ENCODE data around the gene SLC38A1. TPM values are rescaled to one million over a fixed set of nuclear protein-coding genes. Genes with fewer than 3 reads are reported as not detected.

SLC38A1 gene
- total RNA-seq, 1 donor from 2014 or later, result 314 TPM

DNA sequence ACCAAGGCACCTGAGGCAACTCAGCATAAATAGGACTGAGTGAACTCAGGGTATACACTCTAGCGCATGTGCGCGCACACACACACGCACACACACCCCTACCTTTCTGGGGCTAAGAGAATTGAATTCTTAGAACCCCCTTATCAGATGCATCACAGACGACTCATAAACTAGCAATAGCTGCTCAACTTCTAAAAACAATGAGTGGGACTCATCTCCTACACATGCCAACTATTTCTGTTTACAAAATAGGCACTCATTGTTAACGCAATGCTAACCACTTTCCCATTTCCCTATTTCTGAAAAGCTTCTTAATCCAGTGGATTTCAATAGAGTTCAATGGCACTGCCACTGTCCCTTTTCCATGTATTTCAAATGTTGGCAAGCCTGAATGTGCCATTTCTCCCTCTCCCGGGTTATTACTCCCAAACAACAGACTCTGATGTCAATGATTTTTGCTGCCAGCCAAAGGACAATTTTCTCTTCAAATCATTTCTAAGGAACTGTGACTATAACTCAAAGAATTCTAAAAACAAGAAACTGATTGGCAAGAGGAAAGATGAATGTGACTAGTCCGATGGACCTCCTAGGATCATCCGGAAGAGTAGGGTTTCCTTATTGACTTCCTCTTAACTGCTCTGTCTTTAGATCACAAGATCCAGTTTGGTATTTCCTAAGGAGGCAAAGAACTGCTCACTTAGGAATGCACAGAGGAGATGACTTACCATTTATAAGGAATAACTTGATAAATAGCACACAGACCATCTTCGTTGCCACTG is 48.8 kb downstream of the SLC38A1 start:
- peaks cover 2% of the 10 kb centered on the region for H3K9me3 Mint-ChIP-seq
- DNase-seq, result no peak
- no peak for ATAC-seq (ENCODE audit: low read depth)
- CTCF ChIA-PET, result interaction anchor here (1.6 kb wide), 1 partner anchor 49 kb away, joined by 3 read pairs; the partner anchor contains the start of gene SLC38A1
- peak overlapping the region; percentile 98 for H3K27ac Mint-ChIP-seq
- no peaks in the 10 kb centered on the region for H3K27me3 Mint-ChIP-seq
- H3K4me1 Mint-ChIP-seq, result peaks cover 97% of the 10 kb centered on the region
- intact Hi-C loops (cut with micrococcal nuclease), result loop anchor here (1.0 to 10.0 kb wide), 8 partner anchors 7 to 1592 kb away; partner anchors contain the start of genes ARID2 and SLC38A2
- TF ChIP-seq CTCF (IDR thresholded peaks at IDR 0.05), result no peak
- peaks cover 86% of the 10 kb centered on the region for H3K36me3 Mint-ChIP-seq (ENCODE audit: low read depth)
- POLR2A ChIA-PET, result interaction anchor here (1.3 to 6.6 kb wide), 4 partner anchors 13 to 152 kb away, joined by 4 to 154 read pairs (median 40); partner anchors contain the start of genes SLC38A1 and SLC38A2
- peak overlapping the region; percentile 11 for H3K4me3 Mint-ChIP-seq

DNA sequence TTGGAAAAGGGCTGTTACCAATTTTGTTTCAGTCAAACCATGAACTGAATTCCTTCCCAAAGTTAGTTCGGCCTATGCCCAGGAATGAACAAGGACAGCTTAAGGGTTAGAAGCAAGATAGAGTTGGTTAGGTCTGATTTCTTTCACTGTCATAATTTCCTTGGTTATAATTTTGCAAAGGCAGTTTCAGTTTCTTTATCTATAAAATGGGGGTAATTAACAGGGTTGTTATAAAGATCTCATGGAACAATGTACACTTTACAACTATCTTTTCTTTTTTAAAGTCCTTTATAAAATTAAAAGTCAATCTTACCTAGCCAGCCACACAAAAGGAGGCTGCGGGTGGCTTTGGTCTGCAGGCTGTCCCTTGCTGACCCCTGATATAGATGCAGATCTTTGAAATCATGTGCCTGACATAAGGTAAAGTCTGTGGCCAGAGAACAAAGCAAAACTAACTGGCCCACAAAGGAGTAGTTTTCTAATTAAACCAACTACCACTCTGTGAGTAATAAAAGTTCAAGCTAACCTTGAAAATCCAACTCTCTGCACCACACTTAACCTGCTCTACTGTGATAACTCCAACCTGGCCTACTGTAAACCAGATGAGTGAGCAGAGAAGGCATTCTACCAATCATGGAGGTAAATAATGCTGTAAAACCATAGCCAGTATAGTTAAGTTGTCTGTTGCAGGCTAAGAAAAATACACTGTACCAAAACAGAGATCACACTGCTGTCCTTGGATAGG is 49.5 kb downstream of the SLC38A1 start:
- CTCF ChIA-PET, result interaction anchor here (1.6 kb wide), 1 partner anchor 50 kb away, joined by 3 read pairs; the partner anchor contains the start of gene SLC38A1

GRCh38 chr12:46218322-46219095 is 50.3 kb downstream of the SLC38A1 start:
- no peaks in the 10 kb centered on the region for H3K27me3 Mint-ChIP-seq
- peaks cover 2% of the 10 kb centered on the region for H3K9me3 Mint-ChIP-seq
- peak overlapping the region; percentile 98 for H3K27ac Mint-ChIP-seq
- H3K4me1 Mint-ChIP-seq, result peaks cover 97% of the 10 kb centered on the region
- H3K36me3 Mint-ChIP-seq (ENCODE audit: low read depth), result peaks cover 81% of the 10 kb centered on the region
- POLR2A ChIA-PET, result interaction anchor here (0.6 to 6.6 kb wide), 11 partner anchors 9 to 186 kb away, joined by 3 to 154 read pairs (median 4); partner anchors contain the start of genes SLC38A1 and SLC38A2
- CTCF ChIA-PET, result interaction anchor here (1.0 to 1.7 kb wide), 5 partner anchors 10 to 802 kb away, joined by 3 to 6 read pairs (median 4); partner anchors contain the start of gene SLC38A1
- no peak for ATAC-seq (ENCODE audit: low read depth)
- intact Hi-C loops (cut with micrococcal nuclease), result loop anchor here (1.0 to 10.0 kb wide), 9 partner anchors 8 to 1594 kb away; partner anchors contain the start of genes ARID2 and SLC38A2
- H3K4me3 Mint-ChIP-seq, result peak overlapping the region; percentile 49
- no peak for DNase-seq
- no peak for TF ChIP-seq CTCF (IDR thresholded peaks at IDR 0.05)

More for the DNA sequence above, 49.5 kb downstream of the SLC38A1 start:
- peaks cover 80% of the 10 kb centered on the region for H3K36me3 Mint-ChIP-seq (ENCODE audit: low read depth)
- TF ChIP-seq CTCF (IDR thresholded peaks at IDR 0.05), result no peak
- H3K27ac Mint-ChIP-seq, result peak overlapping the region; percentile 98
- peaks cover 96% of the 10 kb centered on the region for H3K4me1 Mint-ChIP-seq
- no peaks in the 10 kb centered on the region for H3K27me3 Mint-ChIP-seq
- H3K9me3 Mint-ChIP-seq, result peaks cover 2% of the 10 kb centered on the region
- H3K4me3 Mint-ChIP-seq, result peak overlapping the region; percentile 49
- POLR2A ChIA-PET, result interaction anchor here (1.0 to 6.6 kb wide), 5 partner anchors 12 to 153 kb away, joined by 3 to 154 read pairs (median 14); partner anchors contain the start of genes SLC38A1 and SLC38A2
- DNase-seq (no peak), ATAC-seq (ENCODE audit: low read depth) (no peak)
- intact Hi-C loops (cut with micrococcal nuclease), result loop anchor here (1.0 to 10.0 kb wide), 7 partner anchors 8 to 1593 kb away; partner anchors contain the start of genes ARID2 and SLC38A2

GRCh38 chr12:46217541-46218321 is 51.1 kb downstream of the SLC38A1 start:
- H3K4me1 Mint-ChIP-seq, result peaks cover 97% of the 10 kb centered on the region
- peaks cover 2% of the 10 kb centered on the region for H3K9me3 Mint-ChIP-seq
- ATAC-seq (ENCODE audit: low read depth), result peak; percentile 63
- DNase-seq, result no peak
- intact Hi-C loops (cut with micrococcal nuclease), result loop anchor here (1.0 to 10.0 kb wide), 8 partner anchors 7 to 1595 kb away; partner anchors contain the start of genes ARID2 and SLC38A2
- H3K4me3 Mint-ChIP-seq, result peak overlapping the region; percentile 49
- POLR2A ChIA-PET, result interaction anchor here (0.6 to 6.6 kb wide), 16 partner anchors 8 to 490 kb away, joined by 3 to 154 read pairs (median 4); partner anchors contain the start of genes SLC38A1 and SLC38A2
- no peaks in the 10 kb centered on the region for H3K27me3 Mint-ChIP-seq
- CTCF ChIA-PET, result interaction anchor here (1.0 to 1.7 kb wide), 6 partner anchors 9 to 803 kb away, joined by 3 to 6 read pairs (median 4); partner anchors contain the start of gene SLC38A1
- H3K27ac Mint-ChIP-seq, result peak overlapping the region; percentile 98
- H3K36me3 Mint-ChIP-seq (ENCODE audit: low read depth), result peaks cover 81% of the 10 kb centered on the region
- no peak for TF ChIP-seq CTCF (IDR thresholded peaks at IDR 0.05)
